Effector memory CD4-positive, alpha-beta T cell (primary cell): ENCODE measurements around the gene COQ10A.

Experiments used
- DNase-seq, 3 donors: peaks; one replicate each; pipeline ENCODE4 v3.0.0-alpha.2; 2020
- H3K27ac ChIP-seq: 2 replicates; pipeline ENCODE4 v1.7.0; 2013; ENCODE audit warnings: mild to moderate bottlenecking, low read length, moderate library complexity; ENCODE audit not compliant: insufficient read depth, poor library complexity, severe bottlenecking
- H3K27me3 ChIP-seq: replicated peaks from 2 replicates; pipeline ENCODE4 v1.7.0; 2013; ENCODE audit warnings: mild to moderate bottlenecking, low read length; ENCODE audit not compliant: insufficient read depth, control insufficient read depth, poor library complexity, severe bottlenecking
- H3K36me3 ChIP-seq: 2 replicates; pipeline ENCODE4 v1.7.0; 2013; ENCODE audit warnings: mild to moderate bottlenecking, low read length, moderate library complexity; ENCODE audit not compliant: control insufficient read depth, insufficient read depth
- H3K4me1 ChIP-seq: 2 replicates; pipeline ENCODE4 v1.7.0; 2013; ENCODE audit warnings: low read length, mild to moderate bottlenecking; ENCODE audit not compliant: control insufficient read depth, insufficient read depth, poor library complexity, severe bottlenecking
- H3K4me3 ChIP-seq: 2 replicates; pipeline ENCODE4 v1.7.0; 2013; ENCODE audit warnings: low read length, low read depth, mild to moderate bottlenecking; ENCODE audit not compliant: insufficient read depth, poor library complexity, severe bottlenecking
- H3K9me3 ChIP-seq: 2 replicates; pipeline ENCODE4 v1.7.0; 2013; ENCODE audit warnings: mild to moderate bottlenecking, low read length, moderate library complexity; ENCODE audit not compliant: control insufficient read depth

COQ10A gene

GRCh38 chr12:56242986-56243385, 23.8 kb upstream of the COQ10A start:
- Histone ChIP-seq H3K36me3 (peaks cover 81% of the 10 kb centered on the region), H3K4me3 (no peak overlapping the region), H3K4me1 (no peaks in the 10 kb centered on the region), H3K27me3 (no peaks in the 10 kb centered on the region), H3K27ac (no peak overlapping the region), H3K9me3 (no peaks in the 10 kb centered on the region)
- DNase-seq, result no peak

- Histone ChIP-seq H3K9me3 (no peaks in the 10 kb centered on the region), H3K36me3 (peaks cover 89% of the 10 kb centered on the region), H3K27ac (no peak overlapping the region), H3K4me3 (no peak overlapping the region), H3K4me1 (no peaks in the 10 kb centered on the region), H3K27me3 (no peaks in the 10 kb centered on the region)
- DNase-seq, result no peak
Measured at GRCh38 chr12:56243731-56244181, 23.0 kb upstream of the COQ10A start.

- Histone ChIP-seq H3K4me1 (no peaks in the 10 kb centered on the region), H3K27ac (no peak overlapping the region), H3K27me3 (no peaks in the 10 kb centered on the region), H3K36me3 (peaks cover 91% of the 10 kb centered on the region), H3K9me3 (no peaks in the 10 kb centered on the region), H3K4me3 (no peak overlapping the region)
- no peak for DNase-seq
Measured at GRCh38 chr12:56244494-56244893, 22.2 kb upstream of the COQ10A start.

GRCh38 chr12:56247923-56248322, 18.8 kb upstream of the COQ10A start:
- no peak for DNase-seq
- H3K4me1 ChIP-seq, result no peaks in the 10 kb centered on the region
- no peak overlapping the region for H3K27ac ChIP-seq
- H3K36me3 ChIP-seq, result peaks cover 74% of the 10 kb centered on the region
- no peaks in the 10 kb centered on the region for H3K27me3 ChIP-seq
- no peak overlapping the region for H3K4me3 ChIP-seq
- no peaks in the 10 kb centered on the region for H3K9me3 ChIP-seq

- H3K36me3 ChIP-seq, result peaks cover 74% of the 10 kb centered on the region
- H3K27ac ChIP-seq, result no peak overlapping the region
- no peaks in the 10 kb centered on the region for H3K4me1 ChIP-seq
- no peaks in the 10 kb centered on the region for H3K9me3 ChIP-seq
- no peak overlapping the region for H3K4me3 ChIP-seq
- DNase-seq, result no peak
- no peaks in the 10 kb centered on the region for H3K27me3 ChIP-seq
Measured at GRCh38 chr12:56248711-56249110, 18.0 kb upstream of the COQ10A start.

GRCh38 chr12:56252649-56253048, 14.1 kb upstream of the COQ10A start:
- DNase-seq, result no peak
- H3K36me3 ChIP-seq, result peaks cover 54% of the 10 kb centered on the region
- H3K27me3 ChIP-seq, result no peaks in the 10 kb centered on the region
- H3K27ac ChIP-seq, result no peak overlapping the region
- H3K9me3 ChIP-seq, result no peaks in the 10 kb centered on the region
- H3K4me1 ChIP-seq, result peaks cover 12% of the 10 kb centered on the region
- H3K4me3 ChIP-seq, result no peak overlapping the region

- H3K36me3 ChIP-seq, result peaks cover 50% of the 10 kb centered on the region
- H3K4me3 ChIP-seq, result no peak overlapping the region
- peaks cover 12% of the 10 kb centered on the region for H3K4me1 ChIP-seq
- no peaks in the 10 kb centered on the region for H3K9me3 ChIP-seq
- H3K27ac ChIP-seq, result no peak overlapping the region
- H3K27me3 ChIP-seq, result no peaks in the 10 kb centered on the region
- no peak for DNase-seq
Measured at GRCh38 chr12:56253091-56253490, 13.7 kb upstream of the COQ10A start.

GRCh38 chr12:56255671-56256070, 11.1 kb upstream of the COQ10A start:
- H3K9me3 ChIP-seq, result no peaks in the 10 kb centered on the region
- no peak overlapping the region for H3K27ac ChIP-seq
- DNase-seq, result no peak
- H3K4me3 ChIP-seq, result no peak overlapping the region
- H3K36me3 ChIP-seq, result peaks cover 37% of the 10 kb centered on the region
- no peaks in the 10 kb centered on the region for H3K27me3 ChIP-seq
- H3K4me1 ChIP-seq, result peaks cover 19% of the 10 kb centered on the region

GRCh38 chr12:56256326-56256960, 10.3 kb upstream of the COQ10A start:
- no peaks in the 10 kb centered on the region for H3K9me3 ChIP-seq
- no peak overlapping the region for H3K4me3 ChIP-seq
- no peak overlapping the region for H3K27ac ChIP-seq
- no peak for DNase-seq
- peaks cover 19% of the 10 kb centered on the region for H3K4me1 ChIP-seq
- peaks cover 35% of the 10 kb centered on the region for H3K36me3 ChIP-seq
- H3K27me3 ChIP-seq, result no peaks in the 10 kb centered on the region

GRCh38 chr12:56257071-56257470, 9.7 kb upstream of the COQ10A start:
- H3K27ac ChIP-seq, result peak overlapping the region; percentile 71
- peaks cover 29% of the 10 kb centered on the region for H3K36me3 ChIP-seq

More at GRCh38 chr12:56257071-56257470, 9.7 kb upstream of the COQ10A start:
- no peak for DNase-seq
- Histone ChIP-seq H3K4me1 (peaks cover 19% of the 10 kb centered on the region), H3K27me3 (no peaks in the 10 kb centered on the region), H3K9me3 (no peaks in the 10 kb centered on the region), H3K4me3 (peak overlapping the region; percentile 67)
